Thymus (tissue), 11 donors: ENCODE data around the gene MED15. TPM values are rescaled to one million over a fixed set of nuclear protein-coding genes. Genes with fewer than 3 reads are reported as not detected.

Experiments used
- DNase-seq, 9 donors: peaks; one replicate each; pipeline ENCODE4 v3.0.0-alpha.2; 2013; ENCODE audit warnings: low spot score in 9 of 9, low read depth in 6 of 9, missing footprints in 1 of 9
- H3K27ac ChIP-seq, 2 donors: one replicate each; pipeline ENCODE4 v1.5.1; 2013; ENCODE audit warnings: control low read depth in 1 of 2, low read depth in 1 of 2, low read length in 1 of 2, mild to moderate bottlenecking in 1 of 2, moderate library complexity in 1 of 2
- H3K27me3 ChIP-seq, 2 donors: one replicate each; pipeline ENCODE4 v1.5.1; 2013; ENCODE audit warnings: low read length in 1 of 2; ENCODE audit not compliant: control insufficient read depth in 2 of 2, insufficient read depth in 1 of 2
- H3K36me3 ChIP-seq, 2 donors: one replicate each; pipeline ENCODE4 v1.5.1; 2013; ENCODE audit warnings: low read length in 1 of 2, mild to moderate bottlenecking in 1 of 2, moderate library complexity in 1 of 2; ENCODE audit not compliant: control insufficient read depth in 2 of 2, insufficient read depth in 2 of 2
- H3K4me1 ChIP-seq, 2 donors: one replicate each; pipeline ENCODE4 v1.5.1; 2013; ENCODE audit warnings: low read length in 2 of 2; ENCODE audit not compliant: control insufficient read depth in 2 of 2, insufficient read depth in 2 of 2
- H3K4me3 ChIP-seq, 2 donors: one replicate each; pipeline ENCODE4 v1.5.1; 2013; ENCODE audit warnings: low read length in 2 of 2, control low read depth in 1 of 2, mild to moderate bottlenecking in 1 of 2
- H3K9me3 ChIP-seq, 2 donors: one replicate each; pipeline ENCODE4 v1.5.1; 2013; ENCODE audit warnings: low read length in 1 of 2, mild to moderate bottlenecking in 1 of 2; ENCODE audit not compliant: control insufficient read depth in 2 of 2, insufficient read depth in 1 of 2
- WGBS: extraction: QIAGEN DNeasy Blood & Tissue Kit; methylation state at CpG from one replicate; pipeline ENCODE4 v1.1.7; 2013; 5-methylcytosine and 5-hydroxymethylcytosine counted together
- polyA plus RNA-seq: library from polyadenylated mRNA; stranded (reverse); fragments of 200-250 nt; gene quantifications from one replicate; pipeline ENCODE4 v1.2.3, GENCODE V29; 2013
- total RNA-seq: library from RNA; stranded (reverse); fragments of 120-200 nt; gene quantifications from one replicate; pipeline ENCODE4 v1.2.4, GENCODE V29; 2013
- donor health status: healthy.

The MED15 gene
- total and polyA plus RNA-seq, 2 donors: 10.7 to 61.6 TPM

- no peaks in the 10 kb centered on the region for H3K27me3 ChIP-seq
- peaks cover 2 to 23% of the 10 kb centered on the region in 2 donors for H3K4me1 ChIP-seq
- DNase-seq: no peak
- H3K27ac ChIP-seq: peak overlapping the region in 1 of 2 donors; percentile 15
- no peaks in the 10 kb centered on the region for H3K9me3 ChIP-seq
- WGBS: 94% methylated on average over 6 of the region's 6 CpGs
- no peak overlapping the region for H3K4me3 ChIP-seq
- H3K36me3 ChIP-seq: peaks cover 37 to 44% of the 10 kb centered on the region in 2 donors
Observed at GRCh38 chr22:20514658-20515406, 7.4 kb downstream of the MED15 start.

GRCh38 chr22:20516399-20516798, 9.0 kb downstream of the MED15 start:
- Histone ChIP-seq H3K36me3 (peaks cover 47 to 51% of the 10 kb centered on the region in 2 donors), H3K27me3 (no peaks in the 10 kb centered on the region), H3K4me3 (no peak overlapping the region), H3K9me3 (no peaks in the 10 kb centered on the region), H3K27ac (peak overlapping the region in 1 of 2 donors; percentile 40), H3K4me1 (peaks cover 2 to 13% of the 10 kb centered on the region in 2 donors)
- DNase-seq: no peak
- 98% methylated on average over 2 of the region's 2 CpGs for WGBS

- Histone ChIP-seq H3K27me3 (no peaks in the 10 kb centered on the region), H3K4me1 (peaks cover 2 to 20% of the 10 kb centered on the region in 2 donors), H3K9me3 (no peaks in the 10 kb centered on the region), H3K4me3 (no peak overlapping the region), H3K36me3 (peaks cover 48 to 56% of the 10 kb centered on the region in 2 donors), H3K27ac (peak overlapping the region in 1 of 2 donors; percentile 20)
- 70% methylated on average over 4 of the region's 4 CpGs for WGBS
- DNase-seq: peak in 1 of 9 donors; percentile 28
Observed at GRCh38 chr22:20517422-20517821, 10.0 kb downstream of the MED15 start.

DNA sequence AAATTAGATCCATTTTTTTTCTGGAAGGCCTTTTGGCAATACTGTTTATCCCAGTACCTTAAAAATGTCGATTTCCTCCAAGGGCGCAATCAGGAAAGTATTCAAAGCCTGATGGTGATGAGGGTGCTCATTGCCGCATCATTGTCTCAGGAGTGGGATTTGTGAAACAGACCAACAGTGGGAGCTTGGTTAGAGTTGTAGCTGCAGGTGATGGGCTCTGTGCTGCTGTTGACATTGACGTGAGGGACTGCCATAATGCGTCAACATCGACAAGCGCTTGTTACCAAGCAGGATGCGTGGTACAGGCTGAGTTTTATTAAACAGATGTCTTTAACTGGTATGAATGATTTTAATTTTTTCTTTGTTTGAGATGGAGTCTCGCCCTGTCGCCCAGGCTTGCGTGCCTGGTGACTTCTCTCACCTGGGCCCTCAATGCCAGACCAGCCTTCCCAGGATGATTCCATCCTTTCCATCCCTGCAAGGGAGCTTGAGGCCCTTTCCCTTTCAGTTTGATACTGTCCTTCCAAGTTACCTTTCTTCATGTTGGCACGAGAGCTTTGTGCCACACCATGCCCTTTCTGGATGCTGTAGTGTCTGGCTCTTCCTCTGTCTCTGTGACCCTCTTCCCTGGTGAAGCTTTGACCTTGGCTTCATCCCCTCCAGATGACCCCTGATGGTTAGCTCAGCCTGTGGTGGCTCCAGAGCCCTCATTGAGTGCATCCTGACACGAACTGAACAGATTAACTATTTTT, 10.6 kb downstream of the MED15 start:
- 90% methylated on average over 13 of the region's 13 CpGs for WGBS
- peaks cover 48 to 56% of the 10 kb centered on the region in 2 donors for H3K36me3 ChIP-seq
- peaks cover 6 to 24% of the 10 kb centered on the region in 2 donors for H3K4me1 ChIP-seq
- no peaks in the 10 kb centered on the region for H3K9me3 ChIP-seq
- no peaks in the 10 kb centered on the region for H3K27me3 ChIP-seq
- DNase-seq: no peak
- no peak overlapping the region for H3K4me3 ChIP-seq
- no peak overlapping the region for H3K27ac ChIP-seq

GRCh38 chr22:20519558-20519957, 12.1 kb downstream of the MED15 start:
- 96% methylated on average over 4 of the region's 4 CpGs for WGBS
- Histone ChIP-seq H3K27me3 (no peaks in the 10 kb centered on the region), H3K4me3 (no peak overlapping the region), H3K36me3 (peaks cover 38 to 49% of the 10 kb centered on the region in 2 donors), H3K4me1 (peaks cover 18 to 39% of the 10 kb centered on the region in 2 donors), H3K27ac (no peak overlapping the region), H3K9me3 (no peaks in the 10 kb centered on the region)
- no peak for DNase-seq

- Histone ChIP-seq H3K27ac (no peak overlapping the region), H3K9me3 (no peaks in the 10 kb centered on the region), H3K4me1 (peaks cover 16 to 41% of the 10 kb centered on the region in 2 donors), H3K4me3 (no peak overlapping the region), H3K36me3 (peaks cover 33 to 46% of the 10 kb centered on the region in 2 donors), H3K27me3 (no peaks in the 10 kb centered on the region)
- no peak for DNase-seq
- WGBS: 91% methylated on average over 7 of the region's 7 CpGs
Observed at GRCh38 chr22:20520093-20520511, 12.7 kb downstream of the MED15 start.

DNA sequence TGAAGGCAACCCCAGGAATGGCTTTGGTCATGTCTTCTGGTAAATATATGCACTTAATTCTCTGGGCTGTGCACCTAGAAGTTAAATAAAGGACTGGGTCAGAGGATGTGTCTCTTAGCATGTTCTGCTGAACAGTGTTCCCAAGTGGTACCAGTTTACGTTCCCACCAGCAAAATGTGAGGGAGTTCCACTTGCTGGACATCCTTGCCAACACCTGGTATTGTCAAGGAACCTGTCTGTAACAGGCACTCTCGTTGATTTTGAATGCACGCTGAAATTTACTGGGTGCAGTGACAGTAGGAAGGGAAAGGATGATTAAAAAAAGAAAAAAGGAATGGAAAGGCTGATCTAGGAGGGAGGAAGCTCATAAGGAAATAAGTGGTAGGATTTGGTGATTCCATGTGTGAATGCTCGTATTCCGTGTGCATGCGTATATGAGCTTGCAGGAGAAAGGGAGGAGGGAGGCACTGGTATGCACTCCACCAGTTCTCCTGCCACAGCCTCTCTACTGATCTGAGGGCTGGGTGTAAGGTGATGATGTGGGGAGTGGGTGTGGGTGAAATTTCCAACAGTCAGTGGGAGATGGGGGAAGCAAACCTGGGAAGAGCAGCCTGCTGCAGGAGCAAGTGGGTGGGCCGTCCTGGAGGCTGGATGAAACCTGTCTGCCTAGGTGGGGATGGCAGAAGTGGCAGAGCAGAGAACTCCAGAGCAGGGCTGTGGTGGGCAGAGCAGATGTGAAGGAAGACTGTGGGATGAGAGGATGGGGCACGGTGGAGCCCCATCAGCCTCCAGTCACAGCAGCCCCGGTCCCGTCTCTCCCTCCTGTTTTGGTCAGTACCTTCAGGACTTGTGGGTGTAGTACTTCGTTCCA, 15.0 kb downstream of the MED15 start:
- no peak for DNase-seq
- H3K27me3 ChIP-seq: no peaks in the 10 kb centered on the region
- H3K9me3 ChIP-seq: no peaks in the 10 kb centered on the region
- H3K36me3 ChIP-seq: peaks cover 35 to 49% of the 10 kb centered on the region in 2 donors
- no peak overlapping the region for H3K27ac ChIP-seq
- H3K4me3 ChIP-seq: no peak overlapping the region
- 91% methylated on average over 11 of the region's 11 CpGs for WGBS
- peaks cover 21 to 42% of the 10 kb centered on the region in 2 donors for H3K4me1 ChIP-seq

- peaks cover 21 to 37% of the 10 kb centered on the region in 2 donors for H3K4me1 ChIP-seq
Observed at GRCh38 chr22:20523086-20523983, 15.9 kb downstream of the MED15 start.

More at GRCh38 chr22:20523086-20523983, 15.9 kb downstream of the MED15 start:
- 46% methylated on average over 7 of the region's 7 CpGs for WGBS
- peaks cover 44 to 45% of the 10 kb centered on the region in 2 donors for H3K36me3 ChIP-seq
- H3K27ac ChIP-seq: peak overlapping the region; percentile 49 to 68
- DNase-seq: peak in 2 of 9 donors; percentile 28 to 44
- no peaks in the 10 kb centered on the region for H3K9me3 ChIP-seq
- H3K27me3 ChIP-seq: no peaks in the 10 kb centered on the region
- no peak overlapping the region for H3K4me3 ChIP-seq
